C1 segment of cervical spinal cord (tissue), 14 donors: ENCODE results near the gene SLC6A16.
A peak's percentile ranks its signal among the peaks of the same experiment; 100 is the strongest.
"Not testable (repeated sequence)": the region's sequence is repeated elsewhere in the genome, so short reads cannot be mapped to it uniquely, and the experiment has no call there.

Experiments
- DNase-seq, 14 donors: peaks; one replicate each; lab custom pipeline; 2025; lab: John Stamatoyannopoulos, UW

SLC6A16 gene

GRCh38 chr19:49331187-49331586 is 6.2 kb upstream of the SLC6A16 start:
- not testable (repeated sequence) for DNase-seq

- DNase-seq = no peak
These were observed 3.8 kb upstream of the SLC6A16 start for GRCh38 chr19:49328741-49329140.

GRCh38 chr19:49327878-49328544 is 3.0 kb upstream of the SLC6A16 start:
- no peak for DNase-seq

- no peak for DNase-seq
These were observed 1.2 kb upstream of the SLC6A16 start for GRCh38 chr19:49326165-49326704.

- not testable (repeated sequence) for DNase-seq
These were observed 765 bp upstream of the SLC6A16 start for GRCh38 chr19:49325756-49326155.

- no peak for DNase-seq
These were observed 6.7 kb downstream of the SLC6A16 start for GRCh38 chr19:49318296-49318695.

- DNase-seq = no peak
These were observed 8.7 kb downstream of the SLC6A16 start for GRCh38 chr19:49316284-49316683.

- no peak for DNase-seq
These were observed 9.9 kb downstream of the SLC6A16 start for GRCh38 chr19:49315111-49315510.

GRCh38 chr19:49309087-49309486 is 15.9 kb downstream of the SLC6A16 start:
- DNase-seq = no peak

- not testable (repeated sequence) for DNase-seq
These were observed 18.3 kb downstream of the SLC6A16 start for GRCh38 chr19:49306734-49307133.

- no peak for DNase-seq
These were observed 23.1 kb downstream of the SLC6A16 start for GRCh38 chr19:49301866-49302252.

GRCh38 chr19:49301165-49301865 is 23.7 kb downstream of the SLC6A16 start:
- peak in 9 of 14 donors; percentile 2 to 71 (median 11) for DNase-seq

GRCh38 chr19:49298653-49299052 is 26.3 kb downstream of the SLC6A16 start:
- DNase-seq = not testable (repeated sequence)

- no peak for DNase-seq
These were observed 27.6 kb downstream of the SLC6A16 start for GRCh38 chr19:49297403-49297802.

GRCh38 chr19:49295208-49295880 is 29.6 kb downstream of the SLC6A16 start:
- no peak for DNase-seq

GRCh38 chr19:49294401-49294800 is 30.6 kb downstream of the SLC6A16 start:
- DNase-seq = no peak

GRCh38 chr19:49290517-49290916 is 34.5 kb downstream of the SLC6A16 start:
- DNase-seq = no peak

GRCh38 chr19:49289286-49289685 is 35.7 kb downstream of the SLC6A16 start:
- DNase-seq = not testable (repeated sequence)

GRCh38 chr19:49288205-49288604 is 36.8 kb downstream of the SLC6A16 start:
- not testable (repeated sequence) for DNase-seq

GRCh38 chr19:49287141-49287770 is 37.7 kb downstream of the SLC6A16 start:
- DNase-seq = no peak

- DNase-seq = no peak
These were observed 42.8 kb downstream of the SLC6A16 start for GRCh38 chr19:49282184-49282583.

- DNase-seq = no peak
These were observed 52.8 kb downstream of the SLC6A16 start for GRCh38 chr19:49272204-49272603.
